NCI-H748 (cell line): ENCODE measurements around the gene CA10.

Source experiments
- DNase-seq: peaks from one replicate; lab custom pipeline; 2025; ENCODE audit not compliant: unreplicated experiment; lab: John Stamatoyannopoulos, UW

The CA10 gene

GRCh38 chr17:51611585-51611984 lies 546.9 kb downstream of the CA10 start:
- no peak for DNase-seq

GRCh38 chr17:51610834-51611233 lies 547.7 kb downstream of the CA10 start:
- no peak for DNase-seq

- DNase-seq = no peak
Measured at GRCh38 chr17:51610155-51610554, 548.4 kb downstream of the CA10 start.

- DNase-seq = no peak
Measured at GRCh38 chr17:51608251-51608933, 550.1 kb downstream of the CA10 start.

- no peak for DNase-seq
Measured at GRCh38 chr17:51607512-51607911, 551.0 kb downstream of the CA10 start.

- no peak for DNase-seq
Measured at GRCh38 chr17:51604299-51605020, 554.1 kb downstream of the CA10 start.

- DNase-seq = no peak
Measured at GRCh38 chr17:51601622-51602261, 556.8 kb downstream of the CA10 start.

GRCh38 chr17:51598824-51599223 lies 559.7 kb downstream of the CA10 start:
- no peak for DNase-seq

GRCh38 chr17:51597345-51597744 lies 561.2 kb downstream of the CA10 start:
- DNase-seq = no peak

- DNase-seq = no peak
Measured at GRCh38 chr17:51595826-51596398, 562.6 kb downstream of the CA10 start.

GRCh38 chr17:51590071-51590656 lies 568.4 kb downstream of the CA10 start:
- peak; percentile 28 for DNase-seq

- DNase-seq = no peak
Measured at GRCh38 chr17:51588063-51588462, 570.5 kb downstream of the CA10 start.

- DNase-seq = no peak
Measured at GRCh38 chr17:51587516-51587915, 571.0 kb downstream of the CA10 start.

- DNase-seq = peak; percentile 47
Measured at GRCh38 chr17:51585514-51586104, 572.9 kb downstream of the CA10 start.

- no peak for DNase-seq
Measured at GRCh38 chr17:51580869-51581268, 577.6 kb downstream of the CA10 start.
